Measurements from ENCODE around the gene MAGI2.

The MAGI2 gene

GRCh38 chr7:78280276-78280675 is 1173.2 kb downstream of the MAGI2 start:
- no peak overlapping the region for H2AFZ ChIP-seq (ENCODE audit: low read depth, low read length)
- no peak for TF ChIP-seq EZH2 (IDR thresholded peaks at IDR 0.05; ENCODE audit: borderline replicate concordance, low read depth, low read length, severe bottlenecking)
- TF ChIP-seq CTCF (IDR thresholded peaks at IDR 0.05; ENCODE audit: borderline replicate concordance, extremely low read depth, low read length, poor library complexity, severe bottlenecking) = no peak

GRCh38 chr7:78279457-78279856 is 1174.0 kb downstream of the MAGI2 start:
- peaks cover 1% of the 10 kb centered on the region for H3K27me3 ChIP-seq (ENCODE audit: insufficient read depth, low read length, poor library complexity)
- H3K36me3 ChIP-seq (ENCODE audit: insufficient read depth, low read length) = no peaks in the 10 kb centered on the region
- H4K20me1 ChIP-seq (ENCODE audit: insufficient read depth, low read length) = no peaks in the 10 kb centered on the region
- no peak overlapping the region for H3K4me2 ChIP-seq (ENCODE audit: insufficient read depth, low read length)
- H3K9me3 ChIP-seq (ENCODE audit: insufficient read depth, low read length, severe bottlenecking) = no peaks in the 10 kb centered on the region
- TF ChIP-seq CTCF (IDR thresholded peaks at IDR 0.05; ENCODE audit: borderline replicate concordance, extremely low read depth, low read length, poor library complexity, severe bottlenecking) (no peak), EZH2 (IDR thresholded peaks at IDR 0.05; ENCODE audit: borderline replicate concordance, low read depth, low read length, severe bottlenecking) (no peak)
- no peaks in the 10 kb centered on the region for H3K79me2 ChIP-seq (ENCODE audit: insufficient read depth, low read length)
- H2AFZ ChIP-seq (ENCODE audit: low read depth, low read length) = no peak overlapping the region
- no peak overlapping the region for H3K9ac ChIP-seq (ENCODE audit: low read depth, low read length)
- DNase-seq = no peak
- no peak overlapping the region for H3K27ac ChIP-seq (ENCODE audit: low read length)
- H3K4me1 ChIP-seq (ENCODE audit: insufficient read depth, low read length) = no peaks in the 10 kb centered on the region
- ATAC-seq (ENCODE audit: insufficient read depth, low read depth) = no peak
- no peak overlapping the region for H3K4me3 ChIP-seq (ENCODE audit: low read depth in 1 of 2, low read length in 2 of 2)

More at GRCh38 chr7:78280276-78280675, 1173.2 kb downstream of the MAGI2 start:
- no peak overlapping the region for H3K27ac ChIP-seq (ENCODE audit: low read length)
- no peaks in the 10 kb centered on the region for H3K36me3 ChIP-seq (ENCODE audit: insufficient read depth, low read length)
- H3K4me3 ChIP-seq (ENCODE audit: low read depth in 1 of 2, low read length in 2 of 2) = no peak overlapping the region
- no peak overlapping the region for H3K9ac ChIP-seq (ENCODE audit: low read depth, low read length)
- H3K4me1 ChIP-seq (ENCODE audit: insufficient read depth, low read length) = no peaks in the 10 kb centered on the region
- H3K79me2 ChIP-seq (ENCODE audit: insufficient read depth, low read length) = no peaks in the 10 kb centered on the region
- peaks cover 7% of the 10 kb centered on the region for H3K27me3 ChIP-seq (ENCODE audit: insufficient read depth, low read length, poor library complexity)
- H3K4me2 ChIP-seq (ENCODE audit: insufficient read depth, low read length) = no peak overlapping the region
- H3K9me3 ChIP-seq (ENCODE audit: insufficient read depth, low read length, severe bottlenecking) = no peaks in the 10 kb centered on the region
- DNase-seq = no peak
- no peak for ATAC-seq (ENCODE audit: insufficient read depth, low read depth)
- no peaks in the 10 kb centered on the region for H4K20me1 ChIP-seq (ENCODE audit: insufficient read depth, low read length)

DNA sequence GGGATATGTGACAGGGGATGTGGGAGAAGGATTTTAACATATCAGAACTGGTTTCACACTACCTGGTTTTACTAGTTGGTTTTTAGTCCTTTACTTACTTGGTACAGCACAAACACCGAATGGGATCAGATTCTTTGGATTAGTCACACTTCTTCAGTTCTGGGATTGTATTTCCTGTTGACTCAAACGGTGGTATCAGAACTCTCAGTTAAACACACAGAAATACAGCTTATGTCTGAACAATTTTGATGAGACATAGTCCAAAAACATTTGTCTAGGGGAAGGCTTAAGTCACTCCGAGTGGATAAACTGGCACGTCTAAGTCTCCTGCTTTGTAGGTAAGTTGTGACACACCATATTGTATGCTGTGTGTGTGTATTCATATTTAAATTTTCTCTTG is 1174.4 kb downstream of the MAGI2 start:
- Histone ChIP-seq H3K27ac (ENCODE audit: low read length) (no peak overlapping the region), H4K20me1 (ENCODE audit: insufficient read depth, low read length) (no peaks in the 10 kb centered on the region), H3K36me3 (ENCODE audit: insufficient read depth, low read length) (no peaks in the 10 kb centered on the region), H3K27me3 (ENCODE audit: insufficient read depth, low read length, poor library complexity) (no peaks in the 10 kb centered on the region), H3K4me2 (ENCODE audit: insufficient read depth, low read length) (no peak overlapping the region), H3K9ac (ENCODE audit: low read depth, low read length) (no peak overlapping the region), H3K79me2 (ENCODE audit: insufficient read depth, low read length) (no peaks in the 10 kb centered on the region), H3K9me3 (ENCODE audit: insufficient read depth, low read length, severe bottlenecking) (no peaks in the 10 kb centered on the region), H3K4me3 (ENCODE audit: low read depth in 1 of 2, low read length in 2 of 2) (no peak overlapping the region), H3K4me1 (ENCODE audit: insufficient read depth, low read length) (no peaks in the 10 kb centered on the region), H2AFZ (ENCODE audit: low read depth, low read length) (no peak overlapping the region)
- no peak for TF ChIP-seq EZH2 (IDR thresholded peaks at IDR 0.05; ENCODE audit: borderline replicate concordance, low read depth, low read length, severe bottlenecking)
- no peak for TF ChIP-seq CTCF (IDR thresholded peaks at IDR 0.05; ENCODE audit: borderline replicate concordance, extremely low read depth, low read length, poor library complexity, severe bottlenecking)
- no peak for ATAC-seq (ENCODE audit: insufficient read depth, low read depth)
- DNase-seq = no peak

GRCh38 chr7:78267141-78267540 is 1186.3 kb downstream of the MAGI2 start:
- Histone ChIP-seq H3K4me3 (ENCODE audit: low read depth in 1 of 2, low read length in 2 of 2) (no peak overlapping the region), H3K79me2 (ENCODE audit: insufficient read depth, low read length) (no peaks in the 10 kb centered on the region), H3K27ac (ENCODE audit: low read length) (no peak overlapping the region), H3K4me1 (ENCODE audit: insufficient read depth, low read length) (no peaks in the 10 kb centered on the region), H2AFZ (ENCODE audit: low read depth, low read length) (no peak overlapping the region), H3K27me3 (ENCODE audit: insufficient read depth, low read length, poor library complexity) (no peaks in the 10 kb centered on the region), H4K20me1 (ENCODE audit: insufficient read depth, low read length) (no peaks in the 10 kb centered on the region), H3K36me3 (ENCODE audit: insufficient read depth, low read length) (no peaks in the 10 kb centered on the region), H3K9me3 (ENCODE audit: insufficient read depth, low read length, severe bottlenecking) (no peaks in the 10 kb centered on the region), H3K9ac (ENCODE audit: low read depth, low read length) (no peak overlapping the region), H3K4me2 (ENCODE audit: insufficient read depth, low read length) (no peak overlapping the region)
- ATAC-seq (ENCODE audit: insufficient read depth, low read depth) = no peak
- no peak for DNase-seq
- TF ChIP-seq CTCF (IDR thresholded peaks at IDR 0.05; ENCODE audit: borderline replicate concordance, extremely low read depth, low read length, poor library complexity, severe bottlenecking) = no peak
- no peak for TF ChIP-seq EZH2 (IDR thresholded peaks at IDR 0.05; ENCODE audit: borderline replicate concordance, low read depth, low read length, severe bottlenecking)

Data from DND-41 (cell line).